H1 (cell line): ENCODE measurements around the gene MGAT5.

Experiments used
- CBX5 ChIP-seq: fragments of 300-800, 300-1000 bp; sonication (generic); IDR thresholded peaks from 2 replicates; pipeline ENCODE4 v1.7.1; 2016; ENCODE audit warnings: antibody characterized with exemption, low read length, low read depth
- CREB1 ChIP-seq: IDR thresholded peaks from 2 replicates; pipeline ENCODE4 v1.6.1; 2012; ENCODE audit warnings: inconsistent platforms
- EP300 ChIP-seq, 2 experiments: IDR thresholded peaks; 1 replicate in 1 of 2; 2 replicates in 1 of 2; pipeline ENCODE4 v1.6.1; 2011 to 2012; ENCODE audit warnings: low read depth in 2 of 2, low read length in 2 of 2, mild to moderate bottlenecking in 2 of 2, borderline replicate concordance in 1 of 2, inconsistent platforms in 1 of 2, moderate library complexity in 1 of 2
- EZH2 ChIP-seq: fragments of 200-600 bp; sonication (generic); IDR thresholded peaks from 2 replicates; pipeline ENCODE4 v1.7.1; 2012; ENCODE audit warnings: low read depth, mild to moderate bottlenecking, moderate library complexity, low read length, inconsistent platforms; ENCODE audit not compliant: severe bottlenecking
- MAFK ChIP-seq: IDR thresholded peaks from 2 replicates; pipeline ENCODE4 v1.6.1; 2012; ENCODE audit warnings: low read depth, mild to moderate bottlenecking, improper control_type of control experiment, low read length
- POLR2A ChIP-seq, 2 experiments: IDR thresholded peaks; 1 replicate in 1 of 2; 2 replicates in 1 of 2; pipeline ENCODE4 v1.6.1; 2011; ENCODE audit warnings: low read depth in 2 of 2, low read length in 2 of 2, mild to moderate bottlenecking in 2 of 2; ENCODE audit errors: control extremely low read depth in 1 of 2
- POLR2AphosphoS5 ChIP-seq: IDR thresholded peaks from 2 replicates; pipeline ENCODE4 v1.6.1; 2011; ENCODE audit warnings: low read depth, low read length
- RAD21 ChIP-seq, 2 experiments: IDR thresholded peaks in 1 of 2; conservative IDR thresholded peaks in 1 of 2; 2 replicates each; pipeline ENCODE4 v1.6.1; 2011; ENCODE audit warnings: low read depth in 2 of 2, low read length in 2 of 2, improper control_type of control experiment in 1 of 2, inconsistent platforms in 1 of 2, mild to moderate bottlenecking in 1 of 2, moderate library complexity in 1 of 2
- SP1 ChIP-seq: IDR thresholded peaks from 2 replicates; pipeline ENCODE4 v1.6.1; 2011; ENCODE audit warnings: low read depth, low read length
- YY1 ChIP-seq: IDR thresholded peaks from 2 replicates; pipeline ENCODE4 v1.6.1; 2011; ENCODE audit warnings: low read depth, mild to moderate bottlenecking, low read length
- TF ChIP-seq, protein P1 (sequence below), 3 experiments: IDR thresholded peaks; 1 replicate in 2 of 3; 2 replicates in 1 of 3; pipeline versions ENCODE4 v1.5.1 to v1.6.1; 2011; ENCODE audit warnings: low read length in 3 of 3, mild to moderate bottlenecking in 3 of 3, inconsistent platforms in 2 of 3, low read depth in 1 of 3, moderate library complexity in 1 of 3; ENCODE audit not compliant: insufficient read depth in 1 of 3; ENCODE audit errors: control extremely low read depth in 1 of 3
- TF ChIP-seq, protein P2 (sequence below): IDR thresholded peaks from 2 replicates; pipeline ENCODE4 v1.6.1; 2012; ENCODE audit warnings: inconsistent platforms

DNA sequence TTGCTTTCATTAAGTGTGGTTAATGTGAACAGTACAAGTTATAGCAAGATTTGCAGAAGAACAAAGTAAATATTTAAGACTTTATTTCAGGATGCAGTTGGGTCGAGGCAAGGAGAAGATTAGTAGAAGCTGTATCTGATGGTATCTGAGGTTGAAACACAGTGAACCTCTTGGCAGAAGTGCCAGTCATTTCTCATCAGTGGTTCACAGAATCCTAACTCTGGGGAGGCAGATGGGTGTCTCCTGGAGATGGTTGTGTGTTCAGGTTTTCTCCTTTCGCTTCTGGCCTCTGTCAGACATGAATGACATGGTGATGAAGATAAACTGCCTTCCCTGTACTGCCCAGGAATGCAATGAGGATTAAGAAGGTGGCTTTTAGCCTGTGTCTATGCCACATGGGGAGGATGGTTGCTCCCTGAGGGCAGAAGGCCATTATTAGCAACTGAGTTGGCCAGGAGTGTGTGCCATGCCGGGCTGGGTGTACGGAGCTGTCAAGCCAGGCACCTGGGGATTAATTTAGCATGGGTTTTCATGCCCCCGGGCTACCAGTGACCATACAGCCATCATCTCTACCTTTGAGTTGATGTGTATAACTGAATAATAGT lies 28.0 kb downstream of the MGAT5 start:
- TF ChIP-seq, protein P1, sequence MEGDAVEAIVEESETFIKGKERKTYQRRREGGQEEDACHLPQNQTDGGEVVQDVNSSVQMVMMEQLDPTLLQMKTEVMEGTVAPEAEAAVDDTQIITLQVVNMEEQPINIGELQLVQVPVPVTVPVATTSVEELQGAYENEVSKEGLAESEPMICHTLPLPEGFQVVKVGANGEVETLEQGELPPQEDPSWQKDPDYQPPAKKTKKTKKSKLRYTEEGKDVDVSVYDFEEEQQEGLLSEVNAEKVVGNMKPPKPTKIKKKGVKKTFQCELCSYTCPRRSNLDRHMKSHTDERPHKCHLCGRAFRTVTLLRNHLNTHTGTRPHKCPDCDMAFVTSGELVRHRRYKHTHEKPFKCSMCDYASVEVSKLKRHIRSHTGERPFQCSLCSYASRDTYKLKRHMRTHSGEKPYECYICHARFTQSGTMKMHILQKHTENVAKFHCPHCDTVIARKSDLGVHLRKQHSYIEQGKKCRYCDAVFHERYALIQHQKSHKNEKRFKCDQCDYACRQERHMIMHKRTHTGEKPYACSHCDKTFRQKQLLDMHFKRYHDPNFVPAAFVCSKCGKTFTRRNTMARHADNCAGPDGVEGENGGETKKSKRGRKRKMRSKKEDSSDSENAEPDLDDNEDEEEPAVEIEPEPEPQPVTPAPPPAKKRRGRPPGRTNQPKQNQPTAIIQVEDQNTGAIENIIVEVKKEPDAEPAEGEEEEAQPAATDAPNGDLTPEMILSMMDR (IDR thresholded peaks at IDR 0.05; ENCODE audit: control extremely low read depth in 1 of 3, insufficient read depth in 1 of 3, low read depth in 1 of 3, low read length in 3 of 3), result no peak
- TF ChIP-seq SP1, result no peak
- no peak for TF ChIP-seq MAFK
- TF ChIP-seq POLR2AphosphoS5, result no peak
- TF ChIP-seq EZH2, result no peak
- TF ChIP-seq, protein P2, sequence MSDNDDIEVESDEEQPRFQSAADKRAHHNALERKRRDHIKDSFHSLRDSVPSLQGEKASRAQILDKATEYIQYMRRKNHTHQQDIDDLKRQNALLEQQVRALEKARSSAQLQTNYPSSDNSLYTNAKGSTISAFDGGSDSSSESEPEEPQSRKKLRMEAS, result no peak
- TF ChIP-seq CBX5, result no peak
- TF ChIP-seq YY1, result no peak
- TF ChIP-seq EP300 (IDR thresholded peaks at IDR 0.05; ENCODE audit: borderline replicate concordance in 1 of 2, low read depth in 2 of 2, low read length in 2 of 2), result no peak
- no peak for TF ChIP-seq POLR2A (IDR thresholded peaks at IDR 0.05; ENCODE audit: control extremely low read depth in 1 of 2, low read depth in 2 of 2, low read length in 2 of 2)
- no peak for TF ChIP-seq RAD21 (IDR thresholded peaks at IDR 0.05 in 1 of 2, conservative IDR thresholded peaks at IDR 0.05 in 1 of 2; ENCODE audit: low read depth in 2 of 2, low read length in 2 of 2)
- no peak for TF ChIP-seq CREB1
